Islet precursor cell (in vitro differentiated cells): ENCODE measurements around the gene KCNB1.
A peak's percentile ranks its signal among the peaks of the same experiment; 100 is the strongest.

ENCODE experiments used
- DNase-seq: peaks from one replicate; pipeline ENCODE4 v3.0.0-alpha.2; 2018

The KCNB1 gene

DNA sequence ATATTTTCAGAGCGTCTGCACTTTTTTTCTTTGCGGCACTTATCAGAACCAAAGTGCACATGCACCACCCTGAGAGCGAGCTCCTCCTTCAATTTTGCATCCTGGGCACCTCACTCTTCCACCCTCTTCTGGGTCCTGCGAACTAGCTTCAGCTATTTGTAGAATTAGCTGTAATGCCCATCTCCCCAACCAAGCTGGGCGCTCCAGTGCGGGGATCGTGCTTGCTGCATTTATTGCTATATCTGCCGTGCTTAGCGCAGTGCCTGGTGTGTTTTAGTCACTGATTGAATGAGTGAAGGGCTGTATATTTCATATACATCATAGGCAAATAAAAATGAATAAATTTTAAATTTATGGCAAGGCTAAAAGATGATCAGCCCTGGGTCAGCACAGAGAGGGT lies 75.8 kb downstream of the KCNB1 start:
- DNase-seq: no peak

DNA sequence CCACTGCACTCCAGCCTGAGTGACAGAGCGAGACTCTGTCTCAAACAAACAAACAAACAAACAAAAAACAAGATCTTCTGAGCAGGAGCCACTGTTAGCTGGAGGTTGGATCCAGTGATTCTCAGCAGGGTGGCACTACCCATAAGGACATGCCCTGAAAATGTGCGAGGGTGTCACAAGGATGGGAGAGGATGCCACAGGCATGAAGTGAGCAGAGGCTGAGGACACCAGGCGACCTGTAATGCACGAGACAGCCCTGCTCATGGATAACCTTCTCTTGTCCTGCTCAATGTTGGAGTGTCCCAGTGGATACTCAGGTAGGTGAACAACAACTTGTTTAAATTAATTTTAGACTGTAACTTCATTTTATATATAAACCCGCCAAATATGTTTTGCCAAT lies 76.8 kb downstream of the KCNB1 start:
- no peak for DNase-seq

DNA sequence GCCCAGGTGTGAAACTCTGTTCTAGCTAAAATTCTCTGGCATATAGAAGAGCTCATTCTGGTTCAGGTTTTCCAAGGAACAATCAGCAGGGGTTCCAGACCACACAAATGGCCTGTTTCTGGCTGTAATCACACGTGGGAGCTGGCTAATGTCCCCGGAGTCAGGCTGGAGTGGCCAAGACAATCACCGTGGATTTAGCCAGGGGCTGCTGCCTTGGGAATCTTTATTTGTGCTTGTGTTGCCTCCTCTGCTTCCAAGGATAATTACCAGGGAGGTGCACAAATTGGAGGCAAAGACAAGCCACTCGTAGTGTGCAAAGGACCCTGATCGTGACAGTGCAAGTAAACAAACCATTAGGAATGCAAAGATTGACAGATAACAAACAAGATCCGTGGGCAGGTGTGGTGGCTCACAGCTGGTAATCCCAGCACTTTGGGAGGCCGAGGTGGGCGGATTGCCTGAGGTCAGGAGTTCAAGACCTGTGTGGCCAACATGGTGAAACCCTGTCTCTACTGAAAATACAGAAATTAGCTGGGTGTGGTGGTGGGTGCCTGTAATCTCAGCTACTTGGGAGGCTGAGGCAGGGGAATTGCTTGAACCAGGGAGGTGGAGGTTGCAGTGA lies 77.3 kb downstream of the KCNB1 start:
- peak; percentile 69 for DNase-seq

DNA sequence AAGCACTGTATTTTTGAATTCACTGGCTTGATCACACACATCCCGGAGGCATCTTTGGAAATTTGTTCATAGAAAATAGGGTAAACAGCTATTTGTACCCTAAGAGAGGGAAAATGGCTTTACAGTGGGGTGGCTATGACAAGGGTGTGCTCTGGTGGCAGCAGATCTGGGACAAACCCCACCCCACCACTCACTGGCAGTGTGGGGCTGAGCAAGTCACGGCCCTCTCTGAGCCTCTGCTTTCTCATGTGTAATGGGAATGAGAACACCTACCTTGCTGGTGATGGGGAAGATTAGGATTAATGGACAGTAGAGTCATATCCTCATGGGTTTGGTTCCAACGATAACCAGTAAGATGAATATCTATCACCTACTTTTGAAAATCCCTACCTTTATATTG lies 78.0 kb downstream of the KCNB1 start:
- no peak for DNase-seq

DNA sequence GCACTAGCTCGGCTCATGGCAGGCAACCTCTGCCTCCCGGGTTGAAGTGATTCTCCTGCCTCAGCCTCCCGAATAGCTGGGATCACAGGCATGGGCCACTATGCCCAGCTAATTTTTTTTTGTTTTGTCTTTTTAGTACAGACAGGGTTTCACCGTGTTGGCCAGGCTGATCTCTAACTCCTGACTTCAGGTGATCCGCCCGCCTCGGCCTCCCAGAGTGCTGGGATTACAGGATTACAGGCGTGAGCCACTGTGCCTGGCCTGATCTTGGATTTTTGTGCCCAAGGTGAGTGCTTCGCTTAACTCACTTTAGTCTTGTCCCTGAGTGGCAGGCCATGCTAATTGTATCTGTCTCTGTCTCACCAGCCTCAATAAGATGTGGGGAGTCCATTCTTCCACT lies 78.6 kb downstream of the KCNB1 start:
- DNase-seq: no peak

DNA sequence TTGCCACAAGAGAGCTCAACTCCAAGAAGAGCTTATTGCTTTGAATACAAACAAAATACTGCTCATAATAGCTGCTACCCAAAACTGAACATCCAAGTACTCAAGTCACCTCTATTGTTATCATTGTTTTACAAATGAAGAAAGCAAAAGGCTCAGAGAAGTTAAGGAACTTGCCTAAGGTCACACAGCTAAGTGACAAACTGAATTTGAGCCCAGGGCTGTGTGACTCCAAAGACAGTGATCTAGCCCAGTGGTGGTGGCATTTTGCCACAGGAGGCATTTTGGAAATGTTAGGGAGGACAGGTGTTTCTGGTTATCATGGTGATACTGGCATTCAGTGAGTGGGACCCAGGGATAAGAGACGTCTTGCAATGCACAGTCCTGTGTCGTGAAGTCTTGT lies 79.5 kb downstream of the KCNB1 start:
- no peak for DNase-seq

DNA sequence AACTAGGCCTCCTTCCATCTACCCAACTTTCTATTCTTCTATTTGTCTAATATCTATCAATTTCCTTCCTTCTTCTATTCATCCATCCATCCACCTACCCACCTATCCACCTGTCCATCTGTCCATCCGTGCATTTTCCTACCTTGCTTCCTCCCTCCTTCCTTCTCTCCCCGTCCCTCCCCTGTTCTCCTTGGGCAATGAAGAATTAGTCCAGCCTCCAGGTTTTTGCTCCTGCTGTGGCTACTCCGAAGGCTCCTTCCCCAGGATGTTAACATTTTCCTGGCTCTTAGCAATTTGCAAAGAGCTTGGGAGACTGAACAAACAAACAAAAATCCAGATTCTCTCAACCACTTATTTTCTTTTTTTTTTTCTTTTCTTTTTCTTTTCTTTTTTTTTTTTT lies 81.6 kb downstream of the KCNB1 start:
- DNase-seq: no peak

DNA sequence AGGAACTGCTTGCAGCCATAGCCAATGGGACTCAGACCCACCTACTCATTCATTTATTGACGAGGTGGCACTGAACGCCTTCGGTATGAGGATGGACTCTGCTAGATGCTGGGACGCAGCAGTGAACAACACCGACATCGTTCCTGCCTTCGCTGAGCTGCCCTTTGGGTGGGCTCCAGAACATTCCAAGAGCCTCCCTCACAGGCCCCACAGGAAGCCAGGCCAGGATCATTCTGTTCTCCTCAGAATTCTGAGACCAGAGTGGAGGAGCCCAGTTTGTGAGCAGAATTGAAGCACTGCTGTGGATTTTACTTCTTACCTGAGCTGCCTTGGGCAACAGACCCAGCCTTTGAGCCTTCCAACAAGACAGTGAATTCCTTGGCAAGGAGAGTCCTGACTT lies 82.1 kb downstream of the KCNB1 start:
- DNase-seq: no peak

DNA sequence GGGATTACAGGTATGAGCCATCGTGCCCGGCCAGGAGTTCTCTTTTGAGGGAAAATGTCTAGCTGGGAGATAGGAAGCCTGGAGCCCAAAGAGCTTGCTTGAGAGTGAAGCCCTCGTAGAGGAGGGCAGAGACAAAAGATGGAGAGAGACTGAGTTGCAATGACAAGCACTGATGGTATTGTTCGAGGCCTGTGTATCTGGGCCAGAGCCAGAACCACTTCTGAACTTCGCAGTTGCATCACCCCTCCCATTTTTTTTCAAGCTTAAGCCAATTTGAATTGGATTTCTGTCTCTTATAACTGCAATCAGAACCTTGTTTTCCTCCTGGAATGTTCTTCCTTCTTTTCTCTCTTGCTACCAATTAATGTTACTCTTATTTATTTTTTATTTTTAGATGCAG lies 83.1 kb downstream of the KCNB1 start:
- DNase-seq: no peak

DNA sequence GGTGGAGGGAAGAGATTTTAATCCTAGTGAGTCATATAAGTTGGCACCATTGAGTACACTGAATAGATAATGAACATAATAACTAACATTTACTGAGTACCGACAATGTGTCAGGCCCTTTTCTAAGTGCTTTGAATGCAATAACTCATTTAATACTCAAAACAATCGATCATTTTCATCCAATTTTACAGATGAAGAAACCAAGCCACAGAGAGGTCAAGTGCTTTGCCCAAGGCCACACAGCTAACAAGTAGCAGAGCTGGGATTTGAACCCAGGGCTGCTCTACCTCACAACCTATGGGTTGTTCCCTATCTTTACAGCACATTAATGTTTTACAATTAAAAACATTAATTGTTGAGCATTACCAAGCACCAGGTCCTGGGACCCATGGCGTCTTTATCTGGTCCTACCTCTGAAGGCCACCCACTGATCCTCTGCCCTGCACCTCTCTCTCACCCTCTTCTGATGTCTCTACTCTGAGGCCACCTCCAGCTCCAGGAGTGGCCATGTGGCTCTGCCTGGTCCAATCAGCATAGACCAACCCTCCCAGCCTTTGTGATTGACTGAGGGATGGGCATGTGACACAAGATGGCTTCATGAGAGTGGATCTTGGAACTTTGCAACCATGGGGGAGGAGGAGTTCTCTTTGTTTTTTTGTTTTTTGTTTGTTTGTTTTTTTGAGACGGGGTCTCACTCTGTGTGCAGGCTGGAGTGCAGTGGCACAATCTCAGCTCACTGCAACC lies 83.9 kb downstream of the KCNB1 start:
- no peak for DNase-seq

DNA sequence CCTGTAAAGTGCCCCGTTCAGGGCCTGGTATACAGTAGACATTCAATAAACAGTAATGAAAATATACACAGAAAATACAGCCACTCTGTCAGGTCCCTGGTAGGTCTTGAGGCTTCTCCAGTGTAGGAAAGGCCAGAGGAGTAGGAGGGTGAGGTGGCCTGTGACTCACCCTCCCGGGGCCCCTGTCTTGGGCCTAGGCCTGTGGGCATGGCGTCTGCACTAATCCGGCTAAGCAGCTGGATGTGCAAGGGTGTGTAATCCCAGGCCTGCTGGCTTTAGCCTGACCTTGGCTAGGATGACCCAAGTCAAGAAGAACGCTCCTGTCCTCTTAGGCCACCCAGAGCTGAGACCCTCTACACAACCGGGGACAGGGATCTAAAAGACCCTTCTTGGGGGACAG lies 84.9 kb downstream of the KCNB1 start:
- peak; percentile 91 for DNase-seq

DNA sequence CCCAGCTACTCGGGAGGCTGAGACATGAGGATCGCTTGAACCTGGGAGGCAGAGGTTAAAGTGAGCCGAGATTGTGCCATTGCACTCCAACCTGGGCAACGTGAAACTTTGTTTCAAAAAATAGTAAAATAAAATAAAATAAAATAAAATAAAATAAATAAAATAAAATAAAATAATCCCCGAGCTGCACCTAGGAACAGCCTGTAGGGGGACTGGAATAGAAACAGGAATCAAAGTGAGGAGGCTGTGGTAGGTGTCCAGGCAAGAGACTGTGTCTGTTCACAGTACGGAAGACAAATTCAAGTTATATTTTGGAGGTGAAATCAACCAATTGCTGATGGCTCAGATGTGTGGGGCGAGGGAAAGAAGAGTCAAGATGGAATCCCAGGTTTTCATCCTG lies 86.2 kb downstream of the KCNB1 start:
- no peak for DNase-seq

DNA sequence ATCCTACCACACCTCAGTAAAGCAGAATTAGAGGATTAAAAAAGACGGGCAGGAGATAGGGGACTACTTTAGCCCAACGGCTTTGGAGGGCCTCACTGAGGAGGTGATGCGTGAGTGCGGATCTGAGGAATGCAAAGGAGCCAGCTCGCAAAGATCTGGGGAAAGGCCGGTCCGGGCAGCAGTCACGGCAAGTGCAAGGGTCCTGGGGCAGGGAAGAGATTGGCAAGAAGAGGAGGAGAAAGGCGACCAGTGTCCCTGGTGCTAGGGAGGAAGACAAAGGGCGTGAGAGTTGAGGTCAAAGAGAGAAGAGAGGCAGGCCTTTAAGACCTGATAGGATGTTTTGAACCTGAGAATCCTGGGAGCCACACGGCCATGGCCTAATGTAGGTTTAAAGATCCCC lies 86.8 kb downstream of the KCNB1 start:
- DNase-seq: no peak

DNA sequence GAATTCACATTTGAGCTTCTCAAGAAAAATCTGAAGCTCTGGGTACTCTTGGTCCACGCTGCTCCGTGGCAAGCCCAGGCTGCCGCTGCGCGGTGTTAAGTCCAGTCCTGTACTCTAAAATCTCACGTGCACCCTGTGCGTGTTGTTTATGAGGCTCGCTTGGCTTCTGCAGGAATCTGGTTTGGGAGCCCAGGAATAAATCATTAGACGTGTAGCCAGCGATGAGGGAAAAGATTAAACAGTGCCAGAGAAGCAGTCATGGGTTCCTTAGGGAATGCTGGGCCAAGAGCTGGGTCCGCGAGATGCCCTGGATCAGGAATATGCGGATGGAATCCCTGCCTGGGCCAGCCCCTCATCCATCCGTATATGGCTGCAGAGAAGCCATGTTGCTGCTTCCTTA lies 87.3 kb downstream of the KCNB1 start:
- DNase-seq: no peak

DNA sequence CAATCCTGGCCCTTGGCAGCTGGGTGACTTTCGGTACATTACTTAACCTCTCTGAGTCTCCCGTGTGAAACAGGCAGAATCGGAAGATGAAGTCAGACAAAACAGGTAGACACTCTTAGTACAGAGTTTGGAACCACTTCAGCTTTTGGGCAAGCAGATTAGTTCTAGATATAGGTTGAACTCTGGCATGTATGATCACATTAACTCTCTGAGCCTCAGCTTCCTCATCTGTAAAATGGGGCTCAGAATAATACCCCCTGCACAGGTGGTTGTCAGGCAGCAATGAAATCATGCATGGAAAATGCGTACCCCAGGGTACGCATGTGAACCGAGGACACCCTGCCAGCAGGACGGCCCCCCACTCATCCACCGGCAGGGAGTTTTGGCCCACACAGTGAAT lies 87.7 kb downstream of the KCNB1 start:
- no peak for DNase-seq

DNA sequence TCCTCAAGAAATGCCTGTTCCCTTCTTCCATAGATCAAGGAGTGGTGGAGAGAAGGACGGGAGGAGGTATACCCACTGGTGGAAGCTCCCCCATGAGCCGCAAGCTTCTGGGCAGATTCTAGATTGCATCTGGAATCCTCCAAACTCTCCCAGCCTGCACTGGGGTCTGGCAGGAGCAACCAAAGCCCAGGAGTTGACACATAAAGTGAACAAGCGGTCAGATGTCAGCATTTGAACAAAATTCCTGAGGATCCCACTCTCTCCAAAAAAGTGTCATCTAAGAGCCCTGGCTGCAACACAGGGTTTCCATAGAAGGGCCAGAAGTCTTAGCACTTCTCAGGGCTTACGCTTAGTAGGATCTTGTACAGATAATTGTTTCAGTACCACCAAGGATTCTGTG lies 88.2 kb downstream of the KCNB1 start:
- no peak for DNase-seq

DNA sequence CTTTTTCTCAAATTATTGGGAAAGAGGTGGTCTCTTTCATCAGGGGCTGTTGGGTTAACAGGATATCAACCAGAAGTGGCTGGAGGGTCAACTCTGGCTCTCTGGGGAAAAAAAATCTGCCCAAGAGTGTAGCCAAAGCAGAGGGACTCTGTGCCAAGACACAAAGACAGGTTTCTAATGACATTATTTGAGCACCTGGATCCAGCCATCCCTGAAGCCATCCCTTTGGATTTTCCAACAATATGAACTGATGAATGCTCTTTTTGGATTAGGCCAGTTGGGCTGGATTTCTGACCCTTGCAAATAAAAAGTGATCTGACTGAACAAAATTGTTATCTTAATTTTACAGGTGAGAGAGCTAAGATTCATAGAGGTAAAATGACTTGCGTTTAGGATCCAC lies 88.7 kb downstream of the KCNB1 start:
- DNase-seq: no peak

DNA sequence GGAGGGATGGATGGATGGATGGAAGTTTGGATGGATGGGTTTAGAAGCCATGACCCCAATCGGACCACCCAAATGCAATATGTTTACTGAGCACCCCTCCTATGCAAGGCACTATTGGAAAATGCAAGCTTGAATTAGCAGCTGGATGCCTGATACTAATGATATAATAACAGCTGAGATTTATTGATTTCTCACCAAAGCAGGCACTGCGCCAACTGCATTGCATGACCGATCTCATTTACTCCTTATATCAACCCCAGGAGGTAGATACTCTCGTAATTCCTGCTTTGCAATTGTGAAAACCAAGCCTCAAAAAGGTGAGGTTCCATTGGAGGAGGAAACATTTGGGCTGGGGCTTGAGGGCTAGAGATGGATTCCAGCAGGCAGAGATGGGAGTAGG lies 89.7 kb downstream of the KCNB1 start:
- DNase-seq: no peak

DNA sequence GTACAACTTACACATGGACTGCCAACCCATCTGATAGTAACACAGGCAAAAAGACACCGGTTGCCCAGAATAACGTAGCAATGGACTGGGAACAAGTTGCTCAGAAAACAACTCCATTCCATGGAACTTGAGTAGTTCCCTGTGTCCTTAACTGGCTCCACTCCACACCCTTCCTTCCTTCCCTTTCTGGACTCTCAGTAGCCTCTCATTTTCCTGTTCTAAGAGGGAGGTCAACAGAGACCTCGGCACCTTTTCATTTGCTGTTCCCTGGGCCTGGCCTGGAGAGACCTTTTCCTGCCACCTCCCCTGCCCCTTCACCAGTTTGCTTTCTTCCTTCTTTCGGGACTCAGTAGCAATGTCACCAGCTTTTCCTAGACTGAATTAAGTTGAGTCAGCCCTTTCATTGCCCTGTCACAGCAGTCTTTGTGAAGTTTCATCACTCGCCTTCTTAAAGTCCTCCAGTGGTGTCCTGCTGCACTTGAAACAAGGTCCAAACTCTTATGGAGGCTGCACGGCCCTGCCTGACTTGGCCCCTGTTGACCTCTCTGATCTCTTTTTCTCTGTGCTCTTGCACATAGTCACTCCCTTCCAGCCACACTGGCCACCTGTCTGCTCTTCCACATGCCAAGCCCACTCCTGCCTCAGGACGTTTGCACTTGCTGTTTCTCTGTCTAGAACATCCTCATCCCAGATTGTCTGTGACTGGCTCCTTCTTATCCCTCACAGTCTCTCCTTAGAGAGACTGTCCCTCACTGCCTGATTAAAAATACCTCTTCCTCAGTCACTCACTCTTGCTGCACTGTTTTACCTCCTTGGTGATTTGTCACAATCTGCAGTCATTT lies 90.8 kb downstream of the KCNB1 start:
- DNase-seq: no peak

DNA sequence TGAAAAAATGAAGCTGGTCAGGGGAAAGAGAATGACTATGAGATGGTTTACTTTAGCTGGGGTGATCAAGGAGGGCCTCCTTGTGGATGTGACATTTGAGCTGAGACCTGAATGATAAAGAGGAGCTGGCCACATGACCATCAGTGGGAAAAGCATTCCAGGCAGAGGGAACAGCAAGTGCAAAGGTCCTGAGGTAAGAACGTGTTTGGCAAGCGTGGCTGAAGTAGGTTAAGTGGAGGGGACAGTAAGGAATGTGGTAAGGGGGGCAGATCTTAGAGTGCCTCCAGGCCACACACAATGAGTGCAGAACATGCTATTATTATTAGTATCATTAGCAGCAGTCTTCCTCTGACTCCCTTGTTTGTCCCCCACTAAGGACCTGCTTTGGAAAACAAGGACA lies 92.6 kb downstream of the KCNB1 start:
- no peak for DNase-seq

DNA sequence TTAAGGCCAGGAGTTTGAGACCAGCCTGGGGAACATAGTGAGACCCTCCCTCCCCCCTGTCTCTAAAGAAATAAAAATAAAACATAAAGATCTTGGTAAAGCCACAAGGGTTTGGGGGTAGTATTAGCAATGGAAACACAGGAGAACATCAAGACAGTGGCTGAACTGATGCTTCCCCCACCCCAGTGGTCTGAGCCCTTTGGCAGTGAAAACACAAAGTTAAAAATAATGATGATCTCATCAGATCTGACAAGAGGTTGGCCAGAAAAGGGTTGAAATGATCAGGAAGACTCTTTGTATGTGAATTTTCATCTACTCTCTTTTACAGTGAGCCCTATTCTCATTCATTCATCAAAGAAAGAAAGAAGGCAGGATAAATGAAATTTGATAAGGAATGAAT lies 93.7 kb downstream of the KCNB1 start:
- no peak for DNase-seq

DNA sequence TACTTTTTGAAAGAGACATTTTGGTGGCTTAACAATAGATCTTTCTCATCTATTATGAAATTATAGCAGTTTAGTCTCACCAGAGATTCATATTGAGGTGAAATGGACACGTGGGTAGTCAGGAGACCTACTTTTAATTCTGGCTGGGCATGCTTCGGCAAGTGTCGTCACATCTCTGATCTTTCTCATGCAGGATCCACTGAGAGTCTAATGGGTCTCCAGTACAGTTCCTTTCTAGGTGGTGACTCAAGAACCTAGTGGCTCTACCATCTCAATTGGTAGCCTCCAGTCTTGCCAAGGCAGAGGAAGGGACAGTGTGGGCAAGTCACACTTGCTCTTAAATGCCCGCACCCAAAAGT lies 94.9 kb downstream of the KCNB1 start:
- DNase-seq: no peak

DNA sequence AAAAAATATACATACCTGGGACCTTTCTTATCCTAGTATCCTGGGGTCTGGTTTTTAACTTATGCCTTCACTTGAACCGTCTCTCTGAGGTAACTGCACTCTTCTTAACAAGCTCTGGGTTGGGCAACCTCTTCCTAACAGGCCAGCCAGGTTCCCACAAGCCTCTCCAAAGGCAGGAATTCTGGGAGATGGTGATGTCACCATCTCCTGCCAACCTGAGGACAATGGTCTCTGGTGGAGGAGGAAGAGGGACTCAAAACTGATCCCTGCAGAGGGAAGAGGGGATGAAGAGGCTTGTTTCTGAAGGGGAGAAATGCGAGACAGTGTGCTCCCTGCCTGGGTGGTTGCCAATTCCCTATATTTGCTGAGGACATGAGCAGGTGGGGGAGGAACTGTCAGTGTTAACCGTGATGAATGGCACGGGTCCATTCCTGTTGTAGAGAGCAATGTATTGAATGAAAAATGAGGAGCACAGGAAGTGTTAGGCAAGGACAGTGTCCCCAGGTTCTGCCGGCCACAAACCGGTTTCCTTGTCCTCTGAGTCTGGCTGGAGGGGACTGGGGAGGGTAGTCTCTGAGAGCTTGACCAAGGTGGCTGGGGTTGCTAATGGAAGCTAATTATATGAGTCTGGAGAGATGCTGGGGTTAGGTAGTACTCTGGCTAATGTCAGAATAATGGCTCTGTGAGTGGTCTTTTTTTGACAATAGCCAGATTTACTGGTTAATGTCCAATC lies 95.5 kb downstream of the KCNB1 start:
- peak; percentile 89 for DNase-seq

DNA sequence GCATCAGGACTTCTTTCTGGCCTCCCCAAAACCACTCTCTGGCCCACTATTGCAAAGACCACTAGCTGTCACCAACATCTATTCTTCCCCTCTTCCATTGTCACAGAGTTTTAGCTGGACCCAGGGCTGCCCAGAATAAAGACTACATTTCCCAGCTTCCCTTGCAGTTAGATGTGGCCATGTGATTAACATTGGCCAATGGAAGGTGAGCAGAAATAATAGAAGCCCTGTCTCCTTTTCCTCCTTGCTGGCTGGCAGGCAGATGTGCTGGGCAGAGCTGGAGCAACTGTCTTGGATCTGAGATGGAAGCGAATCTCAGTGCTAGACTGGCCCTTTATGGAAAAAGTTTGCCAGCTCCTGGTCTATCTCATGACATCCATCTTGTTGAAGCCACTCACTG lies 97.0 kb downstream of the KCNB1 start:
- no peak for DNase-seq
